Stomach (tissue), 4 donors: ENCODE data around the gene TMEM245.

Source experiments
- CTCF ChIP-seq, 7 experiments: fragments of 450-650 bp in 4 of 7; fragments of 200-600 bp in 3 of 7; sonication (generic) in 3 of 7; IDR thresholded peaks; one replicate each; pipeline ENCODE4 v1.5.1; 2016 to 2019; ENCODE audit warnings: antibody characterized with exemption in 7 of 7, control low read depth in 2 of 7, mild to moderate bottlenecking in 1 of 7
- POLR2AphosphoS5 ChIP-seq, 3 donors: sonication (generic); formaldehyde crosslinking; IDR thresholded peaks; one replicate each; pipeline ENCODE4 v1.6.1; 2016; ENCODE audit warnings: antibody characterized with exemption in 3 of 3

- no peak for TF ChIP-seq CTCF (IDR thresholded peaks at IDR 0.05)
- TF ChIP-seq POLR2AphosphoS5 (IDR thresholded peaks at IDR 0.05) = no peak
These were observed 3.7 kb downstream of the TMEM245 start for GRCh38 chr9:109115931-109116526.
